Fibroblast of mammary gland (primary cell): ENCODE results near the gene RAVER2.

ENCODE experiments used
- DNase-seq: peaks from one replicate; pipeline ENCODE4 v3.0.0-alpha.2; 2010; ENCODE audit warnings: low read depth
- H3K4me3 ChIP-seq: 2 replicates; pipeline ENCODE4 v1.5.1; 2011; ENCODE audit warnings: low read depth, mild to moderate bottlenecking, low read length, moderate library complexity; ENCODE audit not compliant: control insufficient read depth
- CTCF ChIP-seq: conservative IDR thresholded peaks from 2 replicates; pipeline ENCODE4 v1.5.1; 2011; ENCODE audit warnings: low read depth, low read length, inconsistent platforms; ENCODE audit not compliant: control insufficient read depth, insufficient read depth

Gene RAVER2

DNA sequence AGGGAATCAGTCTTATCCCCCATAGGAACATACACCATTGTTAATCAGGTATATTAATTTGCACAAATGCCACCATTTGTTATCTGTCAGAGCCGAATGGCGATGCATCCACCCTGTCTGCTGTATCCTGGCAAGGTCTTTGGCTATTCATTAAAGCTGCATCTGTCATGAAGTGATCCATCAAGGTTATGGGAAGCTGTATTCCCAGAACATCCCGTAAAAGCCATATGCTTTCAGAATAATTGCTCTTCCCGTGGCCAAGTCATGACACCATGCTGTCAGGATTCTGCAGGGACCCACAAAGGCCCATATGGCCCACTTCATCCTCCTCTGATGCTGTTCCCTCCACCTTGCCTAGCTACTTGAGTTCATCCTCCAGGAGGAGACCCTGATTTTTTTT lies 103.9 kb downstream of the RAVER2 start:
- H3K4me3 ChIP-seq = no peak overlapping the region
- no peak for DNase-seq
- TF ChIP-seq CTCF = no peak

DNA sequence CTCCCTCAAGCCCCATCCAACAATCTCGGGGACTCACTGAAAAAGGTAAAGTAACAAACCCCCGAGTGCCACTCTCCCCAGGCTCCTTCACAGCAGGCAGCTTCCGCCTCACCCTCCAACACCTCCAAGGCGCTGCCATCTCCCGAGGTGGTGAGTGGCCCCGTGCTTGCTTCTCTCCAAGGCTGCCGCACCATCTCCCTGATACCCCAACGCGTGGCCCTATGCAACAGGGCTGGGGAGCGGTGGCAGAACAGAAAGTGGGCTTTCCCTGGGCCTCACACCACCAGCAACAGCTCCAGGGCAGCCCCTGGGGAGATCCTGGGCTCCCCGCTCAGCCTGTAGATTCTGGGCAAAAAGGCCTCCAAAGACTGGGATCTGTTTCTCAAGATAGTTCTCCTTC lies 105.1 kb downstream of the RAVER2 start:
- H3K4me3 ChIP-seq = no peak overlapping the region
- no peak for DNase-seq
- TF ChIP-seq CTCF = no peak

- no peak for DNase-seq
- TF ChIP-seq CTCF = no peak
- no peak overlapping the region for H3K4me3 ChIP-seq
These were observed 106.0 kb downstream of the RAVER2 start for GRCh38 chr1:64850846-64851245.

DNA sequence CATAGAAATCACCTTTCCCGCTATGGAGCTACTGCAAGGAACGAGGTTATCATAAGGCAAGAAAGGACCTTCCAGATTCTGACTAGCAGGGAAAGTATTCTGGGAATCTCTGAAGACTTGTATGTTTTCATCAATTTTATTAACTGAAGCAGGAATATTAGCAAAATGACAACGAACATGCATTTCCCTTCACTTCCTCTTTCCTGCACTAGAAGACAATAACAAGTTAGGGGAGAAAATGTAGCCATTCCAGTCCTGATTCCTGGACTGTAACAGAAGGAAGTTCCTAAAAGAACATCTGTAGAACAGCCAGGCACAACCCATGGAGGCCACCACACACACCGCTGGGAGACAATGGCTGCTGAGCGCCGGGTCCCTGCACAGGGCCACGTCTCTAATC lies 106.8 kb downstream of the RAVER2 start:
- DNase-seq = no peak
- H3K4me3 ChIP-seq = no peak overlapping the region
- no peak for TF ChIP-seq CTCF

GRCh38 chr1:64854674-64855073 lies 109.8 kb downstream of the RAVER2 start:
- no peak for TF ChIP-seq CTCF
- H3K4me3 ChIP-seq = no peak overlapping the region
- DNase-seq = no peak

- TF ChIP-seq CTCF = no peak
- no peak overlapping the region for H3K4me3 ChIP-seq
- DNase-seq = no peak
These were observed 110.7 kb downstream of the RAVER2 start for GRCh38 chr1:64855557-64855956.

DNA sequence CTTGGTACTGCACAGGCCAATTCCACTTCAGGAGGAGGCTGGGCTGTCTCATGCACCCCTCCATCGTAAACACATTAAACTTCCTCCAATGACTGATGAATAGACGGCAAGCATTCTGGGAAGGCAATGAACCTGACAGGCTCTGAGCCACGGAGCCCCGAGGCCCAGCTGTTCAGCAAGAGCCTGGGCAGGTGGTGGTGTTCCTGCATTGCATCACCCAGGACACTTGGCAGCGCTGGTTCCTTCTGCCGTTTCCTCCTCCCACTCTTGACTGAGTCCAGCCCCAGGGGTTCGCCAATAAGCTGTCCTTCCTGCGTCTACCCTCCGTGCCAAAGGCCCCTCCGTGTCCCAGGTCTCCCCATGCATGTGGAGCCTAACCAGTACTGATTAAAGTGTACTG lies 111.7 kb downstream of the RAVER2 start:
- DNase-seq = peak; percentile 28
- H3K4me3 ChIP-seq = no peak overlapping the region
- no peak for TF ChIP-seq CTCF
